Measurements from ENCODE around the gene EPAS1.

- TF ChIP-seq CTCF (IDR thresholded peaks at IDR 0.05) (no peak), CHD2 (IDR thresholded peaks at IDR 0.05; ENCODE audit: low read length, partially characterized antibody) (no peak), ZBTB33 (IDR thresholded peaks at IDR 0.05; ENCODE audit: borderline replicate concordance, low read depth) (no peak)
Measured at GRCh38 chr2:46290078-46290477, 7.1 kb upstream of the EPAS1 start.
